Ascending aorta (tissue), 2 donors: ENCODE data around the gene TASP1. TPM values are rescaled to one million over a fixed set of nuclear protein-coding genes. Genes with fewer than 3 reads are reported as not detected.

ENCODE experiments used
- DNase-seq, 2 donors: peaks; one replicate each; pipeline ENCODE4 v3.0.0-alpha.2; 2019; ENCODE audit warnings: low spot score in 2 of 2
- H3K27ac ChIP-seq, 2 donors: fragments of 200-600 bp; sonication (generic); one replicate each; pipeline ENCODE4 v1.5.1; 2016 to 2017; ENCODE audit warnings: mild to moderate bottlenecking in 1 of 2
- H3K27me3 ChIP-seq: fragments of 200-600 bp; sonication (generic); one replicate; pipeline ENCODE4 v1.5.1; 2017
- H3K36me3 ChIP-seq, 2 donors: fragments of 200-600 bp; sonication (generic); one replicate each; pipeline ENCODE4 v1.5.1; 2016
- H3K4me1 ChIP-seq, 2 donors: fragments of 200-600 bp; sonication (generic); one replicate each; pipeline ENCODE4 v1.5.1; 2016 to 2017; ENCODE audit warnings: mild to moderate bottlenecking in 1 of 2
- H3K4me3 ChIP-seq, 2 donors: fragments of 200-600 bp; sonication (generic); one replicate each; pipeline ENCODE4 v1.5.1; 2016 to 2017; ENCODE audit warnings: mild to moderate bottlenecking in 1 of 2
- H3K9me3 ChIP-seq, 2 donors: fragments of 200-600 bp; sonication (generic); one replicate each; pipeline ENCODE4 v1.5.1; 2016
- CTCF ChIP-seq, 3 experiments: fragments of 200-600 bp in 2 of 3; fragments of 450-650 bp in 1 of 3; sonication (generic) in 2 of 3; IDR thresholded peaks; one replicate each; pipeline ENCODE4 v1.5.1; 2016 to 2019; ENCODE audit warnings: antibody characterized with exemption in 3 of 3, mild to moderate bottlenecking in 1 of 3, moderate library complexity in 1 of 3
- intact Hi-C: fragments of 100-400 bp; cut with DNase I; formaldehyde crosslinking; loops from one replicate; pipeline ENCODE4 v1.15.1; 2023
- total RNA-seq: library from RNA; depleted of rRNA; stranded (reverse); fragments of >200 nt; gene quantifications from one replicate; pipeline ENCODE4 v1.1.0, GENCODE V29; 2016

The TASP1 gene
- total RNA-seq, 1 donor from 2014 or later, result 17.2 TPM

DNA sequence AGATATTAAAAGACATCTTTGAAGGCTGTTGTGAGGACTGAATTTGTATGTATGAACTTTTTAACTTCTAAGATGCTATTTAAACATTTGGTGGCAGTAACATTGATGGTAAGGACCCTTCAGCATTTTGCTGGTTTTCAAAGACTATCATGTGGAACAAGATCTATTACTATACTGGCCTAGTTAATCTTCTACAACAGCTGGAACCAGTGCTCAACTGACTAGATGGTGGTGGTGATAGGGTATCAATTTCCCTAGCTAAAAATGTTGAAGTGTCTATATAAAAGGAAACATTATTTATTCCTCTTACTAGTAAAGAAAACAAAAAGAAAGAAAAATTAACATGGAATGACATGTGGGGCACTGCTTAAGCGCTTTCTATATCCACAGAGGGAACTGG, 195.7 kb downstream of the TASP1 start:
- intact Hi-C loops, result no loop called here
- no peaks in the 10 kb centered on the region for H3K27me3 ChIP-seq
- TF ChIP-seq CTCF (IDR thresholded peaks at IDR 0.05), result no peak

GRCh38 chr20:13441388-13441787, 197.3 kb downstream of the TASP1 start:
- Histone ChIP-seq H3K9me3 (peaks cover 0 to 16% of the 10 kb centered on the region in 2 donors), H3K27me3 (no peaks in the 10 kb centered on the region), H3K27ac (no peak overlapping the region), H3K36me3 (peaks cover 0 to 3% of the 10 kb centered on the region in 2 donors), H3K4me3 (no peak overlapping the region), H3K4me1 (no peaks in the 10 kb centered on the region)
- TF ChIP-seq CTCF (IDR thresholded peaks at IDR 0.05), result no peak
- intact Hi-C loops, result no loop called here
- DNase-seq, result no peak

More for the DNA sequence above, 195.7 kb downstream of the TASP1 start:
- H3K9me3 ChIP-seq, result peaks cover 0 to 16% of the 10 kb centered on the region in 2 donors
- H3K4me1 ChIP-seq, result no peaks in the 10 kb centered on the region
- DNase-seq, result no peak
- peaks cover 0 to 3% of the 10 kb centered on the region in 2 donors for H3K36me3 ChIP-seq
- H3K4me3 ChIP-seq, result no peak overlapping the region
- no peak overlapping the region for H3K27ac ChIP-seq

DNA sequence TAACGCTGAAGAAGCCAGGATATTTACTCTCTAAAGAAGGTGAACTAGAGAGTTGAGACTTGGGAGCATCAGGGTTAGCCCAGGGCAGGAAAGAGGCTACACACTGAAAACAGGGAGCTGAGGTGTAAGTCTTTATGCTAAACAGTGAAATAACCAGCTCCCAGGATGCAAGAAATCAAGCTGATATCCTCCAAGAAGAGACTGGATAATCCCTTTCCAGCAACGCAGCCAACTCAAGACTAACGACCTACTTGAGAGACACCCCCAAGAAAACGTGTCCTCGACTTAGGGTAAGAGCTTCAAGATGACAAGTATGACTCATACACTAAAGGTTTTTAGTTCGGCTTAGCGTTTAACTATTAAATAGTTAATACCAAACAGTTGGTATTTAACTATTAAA, 202.2 kb downstream of the TASP1 start:
- DNase-seq, result no peak
- intact Hi-C loops, result no loop called here

DNA sequence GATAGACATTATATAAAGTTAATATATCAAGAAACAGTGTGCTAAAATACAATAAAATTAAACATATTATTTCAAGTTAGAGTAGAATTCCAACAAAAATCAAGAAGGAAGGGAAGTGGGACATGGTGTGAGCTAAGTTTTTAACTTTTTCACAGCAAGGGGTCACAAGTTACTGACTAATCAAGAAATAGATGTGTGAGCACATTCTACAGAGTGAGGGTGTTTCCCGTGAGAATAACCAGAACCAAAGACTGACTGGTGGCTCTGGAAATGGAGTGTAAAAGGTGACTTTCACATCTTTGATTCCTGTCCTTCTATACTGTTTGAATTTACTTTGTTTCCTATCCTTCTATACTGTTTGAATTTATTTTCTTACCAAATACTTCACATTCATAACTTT, 206.6 kb downstream of the TASP1 start:
- no peaks in the 10 kb centered on the region for H3K27me3 ChIP-seq
- no peaks in the 10 kb centered on the region for H3K9me3 ChIP-seq
- no peaks in the 10 kb centered on the region for H3K4me1 ChIP-seq
- H3K4me3 ChIP-seq, result no peak overlapping the region
- TF ChIP-seq CTCF (IDR thresholded peaks at IDR 0.05), result no peak
- intact Hi-C loops, result no loop called here
- no peak overlapping the region for H3K27ac ChIP-seq
- no peak for DNase-seq
- peaks cover 2 to 17% of the 10 kb centered on the region in 2 donors for H3K36me3 ChIP-seq

More for the DNA sequence above, 202.2 kb downstream of the TASP1 start:
- Histone ChIP-seq H3K4me1 (no peaks in the 10 kb centered on the region), H3K4me3 (no peak overlapping the region), H3K36me3 (peaks cover 0 to 14% of the 10 kb centered on the region in 2 donors), H3K27me3 (no peaks in the 10 kb centered on the region), H3K27ac (no peak overlapping the region), H3K9me3 (peaks cover 0 to 16% of the 10 kb centered on the region in 2 donors)
- TF ChIP-seq CTCF (IDR thresholded peaks at IDR 0.05), result no peak

DNA sequence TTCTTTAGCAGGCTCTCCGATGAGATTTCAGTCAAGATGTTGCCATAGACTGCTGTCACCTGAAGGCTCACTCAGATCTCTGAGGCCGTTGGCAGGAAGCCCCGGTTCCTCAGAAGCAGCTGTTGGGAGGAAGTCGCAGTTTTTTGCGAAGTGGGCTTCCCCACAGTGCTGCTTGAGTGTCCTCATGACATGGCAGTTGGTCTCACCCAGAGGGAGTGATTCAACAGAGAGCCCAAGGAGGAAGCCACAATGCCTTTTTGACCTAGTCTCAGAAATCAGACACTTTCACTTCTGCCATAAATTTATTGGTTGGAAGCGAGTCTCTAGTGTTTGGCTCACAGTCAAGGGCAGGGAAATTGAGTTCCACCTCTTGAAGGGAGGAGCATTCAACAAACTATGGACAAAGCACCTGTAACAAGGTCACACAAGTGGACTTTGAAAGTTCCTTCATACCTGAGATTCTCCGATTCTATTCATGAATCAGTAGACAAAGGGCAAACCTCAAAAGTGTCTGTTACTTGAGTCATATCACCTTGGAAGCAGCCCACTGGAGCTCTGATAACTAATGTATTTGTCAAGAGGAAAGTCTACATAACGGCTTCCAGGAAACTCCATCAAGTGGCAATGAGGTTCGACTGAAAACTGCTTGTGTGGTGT, 208.3 kb downstream of the TASP1 start:
- Histone ChIP-seq H3K36me3 (peaks cover 2 to 17% of the 10 kb centered on the region in 2 donors), H3K27me3 (no peaks in the 10 kb centered on the region), H3K27ac (no peak overlapping the region), H3K4me1 (no peaks in the 10 kb centered on the region), H3K4me3 (no peak overlapping the region), H3K9me3 (no peaks in the 10 kb centered on the region)
- intact Hi-C loops, result no loop called here
- no peak for DNase-seq
- no peak for TF ChIP-seq CTCF (IDR thresholded peaks at IDR 0.05)
